Mononuclear cell (primary cell): Measurements from ENCODE around the gene CTXN3. TPM values are rescaled to one million over a fixed set of nuclear protein-coding genes. Genes with fewer than 3 reads are reported as not detected.

Source experiments
- H3K27me3 ChIP-seq: 2 replicates; pipeline ENCODE4 v1.6.0; 2011; ENCODE audit warnings: low read length, control low read depth; ENCODE audit not compliant: insufficient read depth
- H3K4me1 ChIP-seq: 2 replicates; pipeline ENCODE4 v1.5.1; 2011; ENCODE audit warnings: mild to moderate bottlenecking, low read length, control low read depth; ENCODE audit not compliant: insufficient read depth
- H3K4me3 ChIP-seq: 2 replicates; pipeline ENCODE4 v1.5.1; 2011; ENCODE audit warnings: mild to moderate bottlenecking, low read length, moderate library complexity
- H3K9me3 ChIP-seq: 2 replicates; pipeline ENCODE4 v1.5.1; 2011; ENCODE audit warnings: low read depth, mild to moderate bottlenecking, control low read depth, low read length
- total RNA-seq: library from RNA; depleted of rRNA; stranded (reverse); fragments of >200 nt; gene quantifications from one replicate; pipeline ENCODE4 v1.2.3, GENCODE V29; 2012

CTXN3 gene
- total RNA-seq, result not detected

DNA sequence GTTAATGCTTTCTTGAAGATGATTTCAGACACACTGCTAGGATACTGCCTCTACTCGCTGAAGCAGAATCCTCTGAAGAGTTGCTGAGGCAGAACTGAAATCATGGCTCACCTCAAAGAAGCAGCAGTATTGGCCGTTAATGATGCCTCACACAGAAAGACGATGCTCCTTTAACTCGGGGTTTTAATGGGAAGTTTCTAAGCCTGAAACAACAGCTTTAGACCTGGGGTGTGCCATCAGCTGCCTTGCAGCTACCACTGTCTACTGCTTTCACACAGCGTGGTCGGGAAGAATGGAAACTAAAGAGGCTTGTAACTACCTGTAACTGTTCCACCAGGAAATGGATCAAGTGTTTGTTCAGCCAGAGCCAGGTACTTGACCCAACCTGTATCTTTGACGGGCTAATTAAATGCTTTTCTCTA, at the start of gene CTXN3:
CTXN3 (plus strand) TSS at position 65 of the 422 bp plus-strand sequence. CDS start 8,440 bp downstream, outside the sequence.
- Histone ChIP-seq H3K27me3 (no peaks in the 10 kb centered on the region), H3K4me1 (no peaks in the 10 kb centered on the region), H3K9me3 (no peaks in the 10 kb centered on the region), H3K4me3 (no peak within 1 kb of the TSS)

- Histone ChIP-seq H3K27me3 (no peaks in the 10 kb centered on the region), H3K4me1 (no peaks in the 10 kb centered on the region), H3K9me3 (no peaks in the 10 kb centered on the region), H3K4me3 (no peak overlapping the region)
Measured at GRCh38 chr5:127599320-127599719, 49.6 kb upstream of the CTXN3 start.

DNA sequence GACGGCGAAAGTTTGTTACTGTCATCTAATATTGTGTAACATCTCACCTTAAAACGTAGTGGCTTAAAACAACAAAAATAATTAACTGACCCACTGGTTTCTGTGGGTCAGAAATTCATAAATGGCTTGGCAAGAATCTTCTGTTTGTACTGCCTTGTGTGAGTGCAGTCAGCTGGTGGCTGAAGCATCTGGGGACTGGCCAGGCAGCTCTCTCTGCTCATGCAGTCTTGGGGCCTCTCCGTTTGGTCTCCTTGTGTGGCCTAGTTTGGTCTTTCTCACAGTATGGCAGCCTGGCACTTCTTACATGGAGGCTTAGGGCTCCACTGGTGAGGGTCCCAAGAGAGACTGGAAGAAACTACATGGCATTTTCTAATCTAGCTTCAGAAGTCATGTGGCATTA, 49.0 kb upstream of the CTXN3 start:
- H3K9me3 ChIP-seq, result no peaks in the 10 kb centered on the region
- no peaks in the 10 kb centered on the region for H3K27me3 ChIP-seq
- H3K4me3 ChIP-seq, result no peak overlapping the region
- H3K4me1 ChIP-seq, result no peaks in the 10 kb centered on the region

DNA sequence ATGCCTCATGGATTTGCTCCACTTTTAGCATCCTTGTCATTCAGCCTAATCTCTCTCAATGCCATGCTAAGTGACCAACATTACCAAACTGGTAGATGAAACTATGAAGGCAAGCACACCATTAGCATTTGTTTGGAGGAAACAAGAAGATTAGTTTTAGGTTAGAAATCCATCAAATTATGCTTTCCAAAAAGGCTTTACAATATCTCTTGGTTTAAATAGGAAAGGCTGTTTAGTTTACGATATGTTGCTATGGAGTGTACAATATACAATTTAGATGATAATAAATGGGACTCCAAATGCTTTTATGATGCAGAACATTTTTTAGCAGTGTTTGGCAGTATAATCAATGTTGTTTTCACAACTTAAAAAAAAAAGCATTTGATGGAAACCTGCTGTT, 47.8 kb upstream of the CTXN3 start:
- H3K4me3 ChIP-seq, result no peak overlapping the region

GRCh38 chr5:127601601-127602000, 47.3 kb upstream of the CTXN3 start:
- H3K9me3 ChIP-seq, result no peaks in the 10 kb centered on the region
- H3K4me3 ChIP-seq, result no peak overlapping the region
- no peaks in the 10 kb centered on the region for H3K4me1 ChIP-seq
- no peaks in the 10 kb centered on the region for H3K27me3 ChIP-seq

More for the DNA sequence above, 47.8 kb upstream of the CTXN3 start:
- H3K9me3 ChIP-seq, result no peaks in the 10 kb centered on the region
- no peaks in the 10 kb centered on the region for H3K27me3 ChIP-seq
- H3K4me1 ChIP-seq, result no peaks in the 10 kb centered on the region

- Histone ChIP-seq H3K4me1 (no peaks in the 10 kb centered on the region), H3K27me3 (no peaks in the 10 kb centered on the region), H3K4me3 (no peak overlapping the region), H3K9me3 (no peaks in the 10 kb centered on the region)
Measured at GRCh38 chr5:127602481-127602880, 46.4 kb upstream of the CTXN3 start.

- Histone ChIP-seq H3K4me1 (no peaks in the 10 kb centered on the region), H3K4me3 (no peak overlapping the region), H3K9me3 (no peaks in the 10 kb centered on the region), H3K27me3 (no peaks in the 10 kb centered on the region)
Measured at GRCh38 chr5:127602896-127603844, 45.7 kb upstream of the CTXN3 start.

- H3K9me3 ChIP-seq, result no peaks in the 10 kb centered on the region
Measured at GRCh38 chr5:127608077-127608660, 40.7 kb upstream of the CTXN3 start.

GRCh38 chr5:127609011-127609410, 39.9 kb upstream of the CTXN3 start:
- H3K4me3 ChIP-seq, result no peak overlapping the region
- H3K27me3 ChIP-seq, result no peaks in the 10 kb centered on the region
- H3K9me3 ChIP-seq, result no peaks in the 10 kb centered on the region
- no peaks in the 10 kb centered on the region for H3K4me1 ChIP-seq

More at GRCh38 chr5:127608077-127608660, 40.7 kb upstream of the CTXN3 start:
- Histone ChIP-seq H3K27me3 (no peaks in the 10 kb centered on the region), H3K4me1 (no peaks in the 10 kb centered on the region), H3K4me3 (no peak overlapping the region)

GRCh38 chr5:127609957-127610356, 38.9 kb upstream of the CTXN3 start:
- no peaks in the 10 kb centered on the region for H3K4me1 ChIP-seq

GRCh38 chr5:127612441-127613141, 36.3 kb upstream of the CTXN3 start:
- H3K4me3 ChIP-seq, result no peak overlapping the region
- H3K9me3 ChIP-seq, result no peaks in the 10 kb centered on the region
- no peaks in the 10 kb centered on the region for H3K27me3 ChIP-seq
- H3K4me1 ChIP-seq, result no peaks in the 10 kb centered on the region

More at GRCh38 chr5:127609957-127610356, 38.9 kb upstream of the CTXN3 start:
- Histone ChIP-seq H3K9me3 (no peaks in the 10 kb centered on the region), H3K27me3 (no peaks in the 10 kb centered on the region), H3K4me3 (no peak overlapping the region)

DNA sequence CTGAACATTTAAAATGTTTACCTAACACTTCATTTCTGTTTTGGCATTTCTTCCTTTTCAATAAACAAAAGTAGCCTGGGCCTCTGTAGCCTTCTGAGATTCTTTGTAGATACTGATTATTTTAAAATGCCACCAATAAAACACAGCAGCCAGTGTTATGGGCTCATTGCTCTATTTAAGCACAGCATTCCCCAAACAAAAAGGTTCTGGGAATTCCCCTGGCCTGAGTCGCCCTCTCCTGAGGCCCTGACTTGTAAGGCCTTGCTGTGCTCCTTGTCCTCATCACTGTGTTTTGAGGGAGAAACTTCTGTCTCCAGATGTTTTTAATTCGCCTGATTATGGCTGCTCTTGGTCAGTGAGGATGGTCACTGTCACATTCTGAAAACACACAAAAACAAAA, 33.0 kb upstream of the CTXN3 start:
- Histone ChIP-seq H3K9me3 (no peaks in the 10 kb centered on the region), H3K4me1 (no peaks in the 10 kb centered on the region), H3K27me3 (no peaks in the 10 kb centered on the region), H3K4me3 (no peak overlapping the region)

DNA sequence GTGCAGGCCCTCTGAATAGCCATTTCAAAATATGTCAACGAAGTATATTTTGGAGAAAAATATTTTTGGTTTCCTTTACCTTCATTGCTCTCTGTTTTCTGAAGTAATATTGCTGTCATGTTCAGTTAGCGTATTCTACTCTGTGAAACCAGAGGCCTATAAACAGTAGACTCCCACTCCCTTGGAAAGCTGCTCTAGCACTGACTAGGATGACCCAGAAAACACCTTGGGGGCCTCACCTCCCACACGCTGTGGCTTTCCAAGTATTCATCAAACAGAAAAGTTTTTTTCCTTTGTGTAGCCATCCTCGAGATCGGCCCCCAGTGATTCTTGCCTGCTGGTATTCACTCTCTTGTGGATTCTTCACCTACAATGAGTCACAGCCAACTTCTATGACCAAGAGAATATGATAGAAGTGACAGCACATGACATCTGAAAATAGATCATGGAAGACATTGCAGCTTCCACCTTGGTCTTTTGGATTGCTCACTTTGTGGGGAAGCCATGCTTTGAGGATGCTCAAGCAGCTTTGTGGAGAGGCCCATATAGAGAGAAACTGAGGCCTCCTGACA, 28.9 kb upstream of the CTXN3 start:
- H3K9me3 ChIP-seq, result no peaks in the 10 kb centered on the region

DNA sequence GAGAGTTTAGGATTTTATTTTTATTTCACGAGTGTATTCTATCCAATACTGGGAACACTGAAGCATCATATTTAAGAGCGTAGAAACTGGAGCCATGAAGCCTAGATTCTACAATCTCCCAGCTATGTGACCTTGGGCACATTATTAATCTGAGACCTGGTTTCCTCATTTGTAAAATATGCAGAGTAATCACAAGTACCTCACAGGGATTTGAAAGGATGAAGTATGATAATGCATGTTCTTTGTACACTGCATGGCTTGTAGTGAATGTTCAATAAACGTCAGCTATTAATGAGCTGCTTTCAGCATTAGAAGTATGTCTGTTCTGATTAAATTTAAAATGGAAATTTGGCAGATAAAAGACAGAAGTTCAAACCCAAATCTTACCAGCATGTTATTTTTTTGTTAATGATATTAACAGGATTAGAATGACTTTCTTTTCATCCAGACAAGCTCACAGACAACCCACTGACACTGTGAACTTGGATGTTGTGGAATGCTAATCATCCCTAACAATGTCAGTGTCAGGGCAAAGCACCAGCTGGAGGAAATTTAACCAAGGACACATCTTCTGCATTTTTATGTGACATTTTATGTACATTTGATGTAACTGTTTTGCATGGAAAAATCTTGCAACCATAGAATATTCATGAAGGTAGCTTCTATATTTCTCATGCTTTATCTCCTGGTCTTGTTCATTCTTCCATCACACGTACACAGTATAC, 27.1 kb upstream of the CTXN3 start:
- no peaks in the 10 kb centered on the region for H3K4me1 ChIP-seq
- no peak overlapping the region for H3K4me3 ChIP-seq
- H3K9me3 ChIP-seq, result no peaks in the 10 kb centered on the region
- no peaks in the 10 kb centered on the region for H3K27me3 ChIP-seq

More for the DNA sequence above, 28.9 kb upstream of the CTXN3 start:
- no peak overlapping the region for H3K4me3 ChIP-seq
- H3K4me1 ChIP-seq, result no peaks in the 10 kb centered on the region
- H3K27me3 ChIP-seq, result no peaks in the 10 kb centered on the region
